ENCODE data around the gene PRH2. TPM values are rescaled to one million over a fixed set of nuclear protein-coding genes. Genes with fewer than 3 reads are reported as not detected.

The PRH2 gene
- total RNA-seq, 1 experiment from 2014 or later, result not detected

DNA sequence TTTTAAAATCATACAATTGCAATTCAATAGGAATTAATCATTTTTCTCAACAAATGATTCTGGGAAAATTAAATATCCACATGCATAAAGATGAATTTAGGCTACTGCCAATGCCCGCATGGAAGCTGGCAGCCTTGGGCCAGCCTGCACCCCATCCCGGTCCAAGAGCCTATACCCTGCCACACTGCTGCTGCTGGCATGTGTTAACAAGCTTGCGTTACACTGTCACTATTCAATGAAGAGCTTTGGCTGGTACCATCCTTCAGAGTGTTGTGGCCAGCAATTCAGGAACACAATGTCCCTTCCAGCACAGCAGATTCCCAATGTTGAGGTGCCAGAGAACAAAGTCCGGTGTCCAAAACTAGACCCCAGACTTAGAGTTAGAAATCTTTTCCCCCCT lies 23.6 kb downstream of the PRH2 start:
- RAD21 ChIA-PET (ENCODE audit: low non-redundant PET in 1 of 2, low total read pairs in 2 of 2, uncharacterized antibody in 2 of 2, unreplicated experiment in 2 of 2), result no interaction called here
- POLR2A ChIA-PET, result interaction anchor here (1.4 kb wide), 1 partner anchor 10 kb away, joined by 6 read pairs; no protein-coding TSS in a partner anchor
- TF ChIP-seq, protein P1, sequence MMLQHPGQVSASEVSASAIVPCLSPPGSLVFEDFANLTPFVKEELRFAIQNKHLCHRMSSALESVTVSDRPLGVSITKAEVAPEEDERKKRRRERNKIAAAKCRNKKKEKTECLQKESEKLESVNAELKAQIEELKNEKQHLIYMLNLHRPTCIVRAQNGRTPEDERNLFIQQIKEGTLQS (IDR thresholded peaks at IDR 0.05), result no peak
- no peak for TF ChIP-seq SIN3A (IDR thresholded peaks at IDR 0.05; ENCODE audit: low read depth)
- TF ChIP-seq SRF (IDR thresholded peaks at IDR 0.05; ENCODE audit: low read depth), result no peak
- TF ChIP-seq POLR2A (IDR thresholded peaks at IDR 0.05; ENCODE audit: borderline replicate concordance, extremely low read depth, insufficient read depth, insufficient read length), result no peak
- ATAC-seq (no peak), DNase-seq (ENCODE audit: low read depth, low spot score) (no peak)
- no peak overlapping the region for H2AFZ ChIP-seq (ENCODE audit: low read depth, low read length, poor library complexity, severe bottlenecking)
- H3K4me3 ChIP-seq (replicated peaks in 1 of 2; ENCODE audit: low read depth in 1 of 2, low read length in 2 of 2), result no peak overlapping the region
- no TSS peak for BruUV-seq (replicated peaks)
- H3K4me1 ChIP-seq (ENCODE audit: control insufficient read depth in 1 of 2, insufficient read depth in 2 of 2, low read length in 2 of 2), result no peaks in the 10 kb centered on the region
- H3K36me3 ChIP-seq (ENCODE audit: control insufficient read depth in 1 of 2, insufficient read depth in 2 of 2, low read length in 2 of 2), result no peaks in the 10 kb centered on the region
- no peaks in the 10 kb centered on the region for H3K27me3 ChIP-seq (ENCODE audit: insufficient read depth, low read length)
- H3K9ac ChIP-seq (ENCODE audit: low read length), result no peak overlapping the region
- H3K79me2 ChIP-seq (ENCODE audit: insufficient read depth, low read length), result peaks cover 37% of the 10 kb centered on the region
- CTCF ChIA-PET, result no interaction called here
- H3K9me3 ChIP-seq (ENCODE audit: control insufficient read depth in 1 of 2, insufficient read depth in 1 of 2, low read depth in 1 of 2, low read length in 2 of 2), result peaks cover 0 to 8% of the 10 kb centered on the region in 2 experiments; a peak in 2 of 4 replicates
- no peaks in the 10 kb centered on the region for H4K20me1 ChIP-seq (ENCODE audit: insufficient read depth)
- no peaks in the 10 kb centered on the region; the same call in 1 of the 2 replicates for H3K9me2 ChIP-seq (ENCODE audit: insufficient read depth)
- intact Hi-C loops (cut with micrococcal nuclease), result no loop called here
- H3K27ac ChIP-seq (ENCODE audit: low read depth, low read length), result no peak overlapping the region
- H3K4me2 ChIP-seq (ENCODE audit: low read length), result no peak overlapping the region

DNA sequence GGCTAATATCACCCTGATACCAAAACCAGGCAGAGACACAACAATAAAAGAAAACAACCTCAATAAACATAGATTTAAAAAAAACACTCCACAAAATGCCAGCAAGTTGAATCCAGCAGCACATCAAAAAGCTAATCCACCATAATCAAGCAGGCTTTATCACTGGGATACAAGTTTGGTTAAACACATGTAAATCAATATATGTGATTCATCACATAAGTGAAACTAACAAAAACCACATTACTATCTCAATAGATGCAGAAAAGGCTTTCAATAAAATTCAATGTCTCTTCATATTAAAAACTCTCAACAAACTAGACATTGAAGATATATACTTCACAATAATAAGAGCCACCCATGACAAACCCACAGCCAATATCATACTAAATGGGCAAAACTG lies 27.0 kb downstream of the PRH2 start:
- Histone ChIP-seq H3K4me3 (replicated peaks in 1 of 2; ENCODE audit: low read depth in 1 of 2, low read length in 2 of 2) (no peak overlapping the region), H3K4me2 (ENCODE audit: low read length) (no peak overlapping the region), H3K9me3 (ENCODE audit: control insufficient read depth in 1 of 2, insufficient read depth in 1 of 2, low read depth in 1 of 2, low read length in 2 of 2) (peaks cover 0 to 5% of the 10 kb centered on the region in 2 experiments; a peak in 1 of 4 replicates), H3K4me1 (ENCODE audit: control insufficient read depth in 1 of 2, insufficient read depth in 2 of 2, low read length in 2 of 2) (no peaks in the 10 kb centered on the region), H4K20me1 (ENCODE audit: insufficient read depth) (no peaks in the 10 kb centered on the region), H3K36me3 (ENCODE audit: control insufficient read depth in 1 of 2, insufficient read depth in 2 of 2, low read length in 2 of 2) (no peaks in the 10 kb centered on the region), H3K9ac (ENCODE audit: low read length) (no peak overlapping the region), H3K9me2 (ENCODE audit: insufficient read depth) (no peaks in the 10 kb centered on the region; the same call in 1 of the 2 replicates), H3K79me2 (ENCODE audit: insufficient read depth, low read length) (peaks cover 30% of the 10 kb centered on the region), H3K27ac (ENCODE audit: low read depth, low read length) (no peak overlapping the region), H2AFZ (ENCODE audit: low read depth, low read length, poor library complexity, severe bottlenecking) (no peak overlapping the region), H3K27me3 (ENCODE audit: insufficient read depth, low read length) (no peaks in the 10 kb centered on the region)
- CTCF ChIA-PET, result no interaction called here
- POLR2A ChIA-PET, result no interaction called here
- intact Hi-C loops (cut with micrococcal nuclease), result no loop called here
- TF ChIP-seq ZNF274 (IDR thresholded peaks at IDR 0.05; ENCODE audit: low read depth, low read length) (no peak), ELF1 (IDR thresholded peaks at IDR 0.05; ENCODE audit: borderline replicate concordance, low read depth) (no peak), JUND (IDR thresholded peaks at IDR 0.05) (no peak)
- TF ChIP-seq, protein P2, sequence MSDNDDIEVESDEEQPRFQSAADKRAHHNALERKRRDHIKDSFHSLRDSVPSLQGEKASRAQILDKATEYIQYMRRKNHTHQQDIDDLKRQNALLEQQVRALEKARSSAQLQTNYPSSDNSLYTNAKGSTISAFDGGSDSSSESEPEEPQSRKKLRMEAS (IDR thresholded peaks at IDR 0.05), result no peak
- RAD21 ChIA-PET (ENCODE audit: low non-redundant PET in 1 of 2, low total read pairs in 2 of 2, uncharacterized antibody in 2 of 2, unreplicated experiment in 2 of 2), result interaction anchor here in 1 of 2 experiments (0.6 kb wide), 1 partner anchor 86 kb away, joined by 3 read pairs; no protein-coding TSS in a partner anchor
- DNase-seq (ENCODE audit: low read depth, low spot score) (no peak), ATAC-seq (no peak)
- BruUV-seq (replicated peaks), result no TSS peak
